DMS53 (cell line): ENCODE data around the gene NPTN.

Experiments used
- DNase-seq: peaks from one replicate; lab custom pipeline; 2025; lab: John Stamatoyannopoulos, UW

Gene NPTN

GRCh38 chr15:73631915-73632669, 1.1 kb downstream of the NPTN start:
- DNase-seq = peak; percentile 34

GRCh38 chr15:73630921-73631362, 2.2 kb downstream of the NPTN start:
- peak; percentile 30 for DNase-seq

GRCh38 chr15:73629798-73630429, 3.3 kb downstream of the NPTN start:
- DNase-seq = peak; percentile 50

- DNase-seq = peak; percentile 75
Observed at GRCh38 chr15:73628976-73629797, 4.0 kb downstream of the NPTN start.

GRCh38 chr15:73628102-73628501, 5.1 kb downstream of the NPTN start:
- peak; percentile 20 for DNase-seq

GRCh38 chr15:73626072-73626471, 7.1 kb downstream of the NPTN start:
- no peak for DNase-seq

- no peak for DNase-seq
Observed at GRCh38 chr15:73624530-73624929, 8.7 kb downstream of the NPTN start.

GRCh38 chr15:73621286-73621826, 11.8 kb downstream of the NPTN start:
- no peak for DNase-seq

GRCh38 chr15:73620078-73620477, 13.1 kb downstream of the NPTN start:
- no peak for DNase-seq

GRCh38 chr15:73617913-73618312, 15.3 kb downstream of the NPTN start:
- no peak for DNase-seq

GRCh38 chr15:73617301-73617831, 15.8 kb downstream of the NPTN start:
- no peak for DNase-seq

- no peak for DNase-seq
Observed at GRCh38 chr15:73608941-73609340, 24.2 kb downstream of the NPTN start.

GRCh38 chr15:73608475-73608874, 24.7 kb downstream of the NPTN start:
- DNase-seq = no peak

GRCh38 chr15:73607843-73608242, 25.3 kb downstream of the NPTN start:
- DNase-seq = no peak

- no peak for DNase-seq
Observed at GRCh38 chr15:73607405-73607804, 25.8 kb downstream of the NPTN start.

- DNase-seq = no peak
Observed at GRCh38 chr15:73605759-73606436, 27.3 kb downstream of the NPTN start.

GRCh38 chr15:73604477-73604876, 28.7 kb downstream of the NPTN start:
- no peak for DNase-seq

GRCh38 chr15:73602992-73603391, 30.2 kb downstream of the NPTN start:
- DNase-seq = peak; percentile 5

- DNase-seq = peak; percentile 27
Observed at GRCh38 chr15:73602446-73602843, 30.7 kb downstream of the NPTN start.

- DNase-seq = peak; percentile 64
Observed at GRCh38 chr15:73601451-73602445, 31.4 kb downstream of the NPTN start.
